ENCODE data around the gene CSMD2.

CSMD2 gene

GRCh38 chr1:33932871-33933270 lies 232.2 kb downstream of the CSMD2 start:
- H3K4me3 ChIP-seq (ENCODE audit: low read depth, low read length): no peak overlapping the region
- no peak for TF ChIP-seq CTCF (IDR thresholded peaks at IDR 0.05; ENCODE audit: insufficient read depth, low read length, missing control alignments)
- no peak for DNase-seq (ENCODE audit: low read depth, low spot score)
- POLR2A ChIA-PET: no interaction called here
- CTCF ChIA-PET: no interaction called here

- POLR2A ChIA-PET: no interaction called here
- H3K4me3 ChIP-seq (ENCODE audit: low read depth, low read length): no peak overlapping the region
- CTCF ChIA-PET: interaction anchor here (2.0 kb wide), 1 partner anchor 10 kb away, joined by 6 read pairs; no protein-coding TSS in a partner anchor
- no peak for DNase-seq (ENCODE audit: low read depth, low spot score)
- TF ChIP-seq CTCF (IDR thresholded peaks at IDR 0.05; ENCODE audit: insufficient read depth, low read length, missing control alignments): no peak
These were observed 233.9 kb downstream of the CSMD2 start for GRCh38 chr1:33931111-33931475.

GRCh38 chr1:33930346-33931110 lies 234.5 kb downstream of the CSMD2 start:
- POLR2A ChIA-PET: no interaction called here
- TF ChIP-seq CTCF (IDR thresholded peaks at IDR 0.05; ENCODE audit: insufficient read depth, low read length, missing control alignments): no peak
- H3K4me3 ChIP-seq (ENCODE audit: low read depth, low read length): no peak overlapping the region
- no peak for DNase-seq (ENCODE audit: low read depth, low spot score)
- CTCF ChIA-PET: interaction anchor here (1.4 to 2.0 kb wide), 2 partner anchors 9 to 11 kb away, joined by 3 to 6 read pairs; no protein-coding TSS in a partner anchor

GRCh38 chr1:33928251-33928650 lies 236.8 kb downstream of the CSMD2 start:
- no peak for TF ChIP-seq CTCF (IDR thresholded peaks at IDR 0.05; ENCODE audit: insufficient read depth, low read length, missing control alignments)
- ChIA-PET POLR2A (no interaction called here), CTCF (no interaction called here)
- no peak for DNase-seq (ENCODE audit: low read depth, low spot score)
- H3K4me3 ChIP-seq (ENCODE audit: low read depth, low read length): no peak overlapping the region

- H3K4me3 ChIP-seq (ENCODE audit: low read depth, low read length): no peak overlapping the region
- ChIA-PET CTCF (no interaction called here), POLR2A (no interaction called here)
- DNase-seq (ENCODE audit: low read depth, low spot score): no peak
- no peak for TF ChIP-seq CTCF (IDR thresholded peaks at IDR 0.05; ENCODE audit: insufficient read depth, low read length, missing control alignments)
These were observed 237.3 kb downstream of the CSMD2 start for GRCh38 chr1:33927721-33928120.

GRCh38 chr1:33925586-33925985 lies 239.4 kb downstream of the CSMD2 start:
- CTCF ChIA-PET: interaction anchor here (1.2 kb wide), 1 partner anchor 32 kb away, joined by 3 read pairs; no protein-coding TSS in a partner anchor
- no peak overlapping the region for H3K4me3 ChIP-seq (ENCODE audit: low read depth, low read length)
- DNase-seq (ENCODE audit: low read depth, low spot score): no peak
- POLR2A ChIA-PET: no interaction called here
- TF ChIP-seq CTCF (IDR thresholded peaks at IDR 0.05; ENCODE audit: insufficient read depth, low read length, missing control alignments): no peak

All from AG04449 (cell line).